ENCODE results near the gene NPAS3.

Gene NPAS3

DNA sequence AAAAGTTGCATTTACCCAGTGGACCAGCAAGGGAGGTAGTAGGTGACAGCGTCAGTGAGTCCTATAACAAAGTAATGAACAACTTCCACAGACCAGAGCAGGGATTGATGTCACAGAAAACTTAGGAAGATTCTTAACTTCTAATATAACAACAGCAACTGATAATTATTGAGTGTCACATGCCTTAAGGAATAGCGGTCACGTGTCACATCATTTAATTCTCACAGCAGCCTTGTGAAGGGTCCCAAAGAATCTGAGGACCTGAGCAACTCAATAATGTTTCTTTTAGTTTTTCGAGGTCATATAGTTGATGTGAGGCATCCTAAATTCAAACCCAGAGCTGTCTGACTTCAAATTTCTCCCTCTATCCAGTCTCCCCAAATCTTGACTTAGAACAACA lies 590.0 kb downstream of the NPAS3 start:
- no peak for DNase-seq

DNA sequence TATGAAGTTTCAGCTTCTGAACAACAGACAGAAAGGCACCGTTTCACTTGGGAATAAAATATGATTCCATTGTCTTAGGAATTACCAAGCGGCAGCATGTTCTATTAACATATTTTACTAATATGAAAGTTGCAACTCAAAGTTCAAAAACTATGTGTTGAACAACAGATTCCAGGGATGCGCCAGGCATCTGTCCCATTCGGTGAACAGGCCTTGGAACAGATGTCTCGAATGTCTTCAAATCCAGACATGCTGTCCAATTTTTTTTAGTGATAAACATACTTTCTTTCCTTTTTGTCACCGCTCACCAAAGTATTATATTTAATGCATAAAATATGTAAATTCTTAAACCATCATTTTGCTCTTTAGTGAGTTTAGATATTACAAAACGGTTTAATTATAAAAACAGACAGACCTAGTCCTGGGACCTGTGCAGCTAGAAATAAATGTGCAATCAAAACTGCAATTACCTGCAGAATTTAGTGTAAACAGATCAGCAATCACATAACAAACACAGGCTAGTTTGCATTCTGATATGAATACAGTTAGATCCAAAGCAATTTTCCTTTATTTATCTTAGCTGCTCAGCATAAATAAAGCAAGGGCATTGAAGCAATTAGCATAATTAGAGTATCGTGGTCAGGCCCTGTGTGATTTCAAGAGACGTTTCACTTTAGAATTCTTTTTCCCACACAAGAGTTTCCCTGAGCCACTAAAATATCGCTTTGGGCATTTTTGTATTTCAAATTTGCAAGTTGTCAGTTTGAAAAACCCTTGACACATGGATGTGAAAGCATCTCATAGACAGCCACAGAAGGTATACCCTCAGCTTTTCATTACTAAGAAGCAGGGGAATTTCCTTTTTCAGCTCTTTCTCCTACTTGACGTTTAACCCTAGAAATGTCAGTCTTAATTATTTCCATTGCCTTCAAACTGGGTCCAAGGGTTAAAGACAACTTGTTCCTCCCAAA lies 591.4 kb downstream of the NPAS3 start:
- DNase-seq, result no peak

DNA sequence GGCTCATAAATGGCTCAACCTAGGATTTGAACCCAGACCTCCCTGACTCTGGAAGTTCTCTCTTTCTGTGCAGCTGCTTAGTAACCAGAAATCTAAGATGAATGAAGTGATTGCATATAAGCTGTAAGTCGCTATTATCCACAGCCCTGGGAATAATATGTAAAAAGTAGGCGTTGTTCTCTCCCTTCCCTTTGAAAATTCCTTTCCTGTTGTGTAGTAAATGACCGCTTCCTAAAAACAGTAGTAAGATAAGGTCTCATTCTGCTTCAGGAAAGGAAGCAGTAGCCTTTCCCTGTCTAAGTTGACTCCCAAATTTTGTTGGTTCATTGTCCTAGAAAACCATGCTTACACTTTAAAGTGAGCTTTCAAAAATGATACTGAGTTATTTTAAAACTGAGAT lies 593.9 kb downstream of the NPAS3 start:
- DNase-seq, result no peak

DNA sequence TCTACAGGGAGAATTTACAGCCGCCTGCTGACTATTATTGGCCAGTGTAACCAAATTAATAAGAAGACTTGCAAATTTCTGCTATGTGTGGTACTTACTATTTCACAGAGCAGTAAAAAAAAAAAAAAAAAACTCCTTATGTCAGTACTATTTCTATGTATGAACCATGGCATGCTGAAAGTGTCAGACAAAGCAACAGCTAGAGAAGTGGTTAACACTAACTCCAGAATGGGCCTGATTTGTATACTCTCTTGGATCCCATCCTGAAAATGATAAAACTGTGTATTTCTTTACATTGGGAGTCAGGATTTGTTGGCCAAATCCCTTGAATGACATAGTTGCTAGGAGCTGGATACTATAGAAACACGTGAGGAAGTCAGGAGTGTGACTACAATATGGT lies 595.4 kb downstream of the NPAS3 start:
- DNase-seq, result no peak

DNA sequence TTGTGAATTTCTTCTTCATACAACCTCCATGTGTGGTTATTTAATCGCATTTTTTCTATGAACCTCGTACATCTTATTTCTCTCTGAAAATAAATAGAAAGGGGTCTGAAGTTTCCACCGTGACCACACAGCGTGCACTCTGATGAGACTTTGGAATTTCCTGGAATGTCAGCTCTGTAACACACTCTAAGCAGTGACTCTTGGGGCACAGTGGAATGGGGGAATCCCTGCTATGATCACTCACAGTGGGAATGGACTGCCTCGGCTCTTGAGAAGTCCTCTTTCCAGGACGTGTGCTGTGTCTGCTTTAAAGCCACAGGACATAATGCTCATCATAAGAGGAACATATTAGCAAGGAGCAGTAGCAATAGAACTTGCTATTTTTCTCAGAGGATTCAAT lies 596.0 kb downstream of the NPAS3 start:
- no peak for DNase-seq

DNA sequence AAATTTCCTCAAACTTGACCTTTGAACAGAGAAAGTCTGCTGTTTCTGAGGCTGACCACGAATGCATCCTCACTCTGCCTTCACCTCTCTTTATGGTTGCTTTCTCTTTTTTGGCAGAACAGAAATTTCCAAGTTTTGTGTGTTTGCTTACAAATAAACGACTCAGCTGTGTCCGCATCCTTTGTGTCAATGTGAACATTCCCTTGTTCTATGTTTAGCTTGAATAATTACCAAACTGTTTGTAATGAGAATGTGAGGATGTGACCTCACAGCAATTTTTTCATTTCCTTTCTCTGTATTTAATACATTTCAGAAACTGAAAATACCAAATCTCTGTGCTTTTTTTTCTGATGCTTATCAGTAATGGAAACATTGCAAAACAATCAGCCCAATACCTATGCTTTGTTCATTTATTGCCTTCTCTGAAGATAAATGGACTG lies 601.3 kb downstream of the NPAS3 start:
- no peak for DNase-seq

DNA sequence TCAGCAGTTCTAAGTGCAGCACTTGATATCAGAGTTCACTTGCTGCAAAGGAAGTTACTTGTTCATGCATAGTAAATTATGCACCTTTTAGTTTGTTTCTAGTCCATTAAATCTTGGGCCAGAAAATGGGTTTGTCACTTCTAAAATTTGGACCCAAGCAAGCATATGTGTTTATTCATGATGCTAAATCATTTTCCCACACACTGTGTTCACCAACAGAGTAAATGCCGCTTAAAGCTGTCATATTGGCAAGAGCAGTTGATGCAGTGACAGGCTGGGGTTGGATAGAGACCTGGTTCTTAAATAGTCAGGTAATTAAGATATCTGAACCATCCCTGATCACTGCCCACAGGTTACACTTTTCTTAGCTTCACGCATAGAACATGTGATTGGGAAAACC lies 602.5 kb downstream of the NPAS3 start:
- DNase-seq, result no peak

DNA sequence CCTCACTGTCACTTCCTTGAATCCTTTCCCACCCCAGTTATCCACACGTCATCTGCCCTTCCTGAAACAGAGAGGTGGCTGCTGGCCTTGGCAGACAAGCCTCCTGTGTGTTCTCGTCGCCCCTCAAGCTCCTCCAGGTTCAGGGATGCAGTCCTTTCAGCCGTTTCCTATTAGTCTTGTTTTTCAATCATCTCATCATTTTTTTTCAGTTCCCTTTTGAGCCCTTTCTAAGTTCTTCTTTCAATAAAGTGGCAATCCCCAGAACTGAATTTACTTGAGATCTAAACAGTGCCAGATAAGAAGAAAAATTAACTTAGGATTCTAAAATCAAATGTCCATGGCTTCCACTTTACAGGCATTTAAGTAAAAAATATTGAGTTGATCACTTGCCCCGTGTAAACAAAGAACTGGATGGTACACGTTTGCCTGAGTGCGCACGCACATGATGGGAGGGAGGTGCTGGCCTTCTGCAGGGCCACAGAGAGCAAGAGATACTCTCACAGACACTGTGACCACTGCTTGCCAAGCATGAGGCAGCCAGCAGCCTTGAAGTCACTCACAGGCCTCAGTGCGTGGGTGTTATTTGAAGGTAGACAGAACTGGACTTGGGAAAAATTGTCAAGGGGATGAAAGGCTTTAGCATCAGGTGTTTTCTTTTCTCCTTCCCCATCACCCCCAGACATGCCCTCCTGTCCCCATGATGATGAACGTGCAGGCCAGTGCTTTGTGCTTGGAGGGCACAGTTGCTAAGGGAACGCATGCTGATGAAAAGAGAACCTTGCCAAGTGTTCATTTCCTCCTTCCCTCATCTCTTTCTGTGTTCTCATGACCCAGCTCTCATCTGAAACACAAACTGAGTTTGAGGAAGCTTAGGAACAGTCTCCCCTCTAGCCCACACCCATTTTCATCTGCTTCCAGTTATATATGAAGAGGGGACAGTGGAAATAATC lies 603.9 kb downstream of the NPAS3 start:
- no peak for DNase-seq

DNA sequence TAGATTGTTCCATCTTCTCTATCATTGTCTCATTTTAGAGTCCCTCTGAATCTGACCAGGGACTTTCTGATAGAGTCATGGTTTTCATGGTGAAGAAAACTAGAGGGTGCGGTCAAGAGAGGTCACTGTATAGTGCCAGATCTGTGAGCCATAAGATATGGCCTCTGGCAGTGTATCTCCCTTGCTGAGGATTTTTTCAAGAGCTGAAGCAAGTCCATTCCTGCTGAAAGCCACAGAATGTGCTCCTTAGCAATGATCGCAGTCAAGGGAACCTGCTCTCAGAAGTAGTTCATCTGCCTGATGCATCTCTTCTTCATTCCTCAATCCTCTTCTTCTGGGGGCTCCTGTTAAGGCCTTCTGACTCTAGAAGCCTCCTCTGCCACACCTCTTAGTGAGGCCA lies 607.0 kb downstream of the NPAS3 start:
- no peak for DNase-seq

DNA sequence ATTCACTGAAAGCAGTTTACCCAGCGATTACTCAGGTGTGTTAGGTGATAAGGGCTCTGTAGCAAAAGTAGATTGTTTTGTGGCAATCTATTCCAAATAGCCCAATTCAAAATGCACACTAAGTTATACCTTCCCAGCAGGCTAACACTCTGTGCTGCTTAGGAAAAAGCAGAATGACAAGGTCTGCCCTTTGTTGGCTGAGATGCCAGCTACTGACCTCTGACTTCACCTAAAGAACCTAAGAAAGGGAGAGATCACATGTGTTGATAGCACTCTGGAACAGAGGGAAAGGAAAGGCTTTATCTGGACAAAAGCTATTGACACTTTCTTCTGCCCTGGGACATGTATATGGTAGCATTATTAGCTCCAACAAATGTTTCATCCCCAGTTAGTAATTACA lies 609.9 kb downstream of the NPAS3 start:
- DNase-seq, result no peak

DNA sequence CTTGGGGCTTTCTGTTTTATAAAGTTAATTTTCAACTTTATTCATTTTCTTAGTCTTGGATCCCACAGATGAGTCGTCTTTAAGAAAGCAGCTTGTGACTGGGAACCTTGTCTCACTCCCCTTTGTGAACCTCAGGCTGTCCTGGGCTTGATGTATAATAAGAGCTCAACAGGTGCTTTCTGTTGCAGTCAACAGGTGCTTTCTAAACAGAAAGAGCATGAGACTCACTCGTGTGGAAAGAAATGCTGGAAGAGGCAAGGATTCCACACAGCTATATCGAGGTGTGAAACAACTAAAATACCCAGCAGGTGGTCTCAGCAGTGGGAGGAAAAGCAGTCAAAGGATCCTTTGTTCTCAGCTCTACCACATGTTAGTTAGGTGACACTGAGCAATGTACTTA lies 613.3 kb downstream of the NPAS3 start:
- DNase-seq, result no peak

DNA sequence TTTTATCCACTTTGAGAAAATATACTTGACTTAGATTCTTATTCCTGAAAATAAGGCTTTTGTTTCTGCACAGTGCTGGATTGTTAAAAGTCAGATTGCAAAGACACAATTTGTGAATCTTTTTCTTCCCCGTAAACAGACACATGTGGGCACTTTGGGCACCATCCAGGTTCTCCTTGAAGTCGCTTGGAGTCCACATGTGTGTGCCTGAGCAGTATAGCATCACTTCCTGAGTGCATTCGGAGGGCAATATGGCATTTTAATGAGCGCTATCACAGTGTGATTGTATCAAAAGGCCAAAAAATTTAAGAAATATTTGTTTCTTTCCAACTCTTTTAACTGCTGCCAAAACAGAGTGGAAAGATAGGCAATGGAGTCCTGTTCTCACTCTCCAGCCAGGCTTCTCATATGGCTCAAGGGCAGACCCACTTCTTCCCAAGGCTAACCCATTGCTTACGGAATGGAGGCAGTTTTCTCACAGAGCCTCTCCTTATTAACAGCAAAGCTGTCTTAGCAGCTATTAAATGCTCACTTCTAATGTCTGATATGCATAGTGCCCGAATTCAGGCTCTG lies 615.1 kb downstream of the NPAS3 start:
- no peak for DNase-seq

DNA sequence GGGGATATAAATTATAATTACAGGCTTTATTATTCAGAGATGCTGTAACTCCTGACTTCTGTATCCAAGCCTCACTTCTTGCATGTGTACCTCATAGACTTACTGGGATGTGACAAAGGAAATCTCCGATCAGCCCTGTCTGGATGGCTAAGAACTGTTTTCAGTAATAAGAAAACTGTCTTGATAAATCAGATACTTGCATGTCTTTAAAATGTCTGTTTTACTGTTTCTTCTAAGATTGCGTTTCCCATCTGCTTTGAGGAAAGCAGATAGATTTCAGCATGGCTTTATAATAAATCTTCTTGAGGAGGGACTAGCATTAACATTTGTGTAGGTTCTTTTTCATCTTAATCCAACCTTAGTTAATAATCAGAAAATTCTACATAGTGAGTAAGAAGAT lies 616.3 kb downstream of the NPAS3 start:
- DNase-seq, result no peak

DNA sequence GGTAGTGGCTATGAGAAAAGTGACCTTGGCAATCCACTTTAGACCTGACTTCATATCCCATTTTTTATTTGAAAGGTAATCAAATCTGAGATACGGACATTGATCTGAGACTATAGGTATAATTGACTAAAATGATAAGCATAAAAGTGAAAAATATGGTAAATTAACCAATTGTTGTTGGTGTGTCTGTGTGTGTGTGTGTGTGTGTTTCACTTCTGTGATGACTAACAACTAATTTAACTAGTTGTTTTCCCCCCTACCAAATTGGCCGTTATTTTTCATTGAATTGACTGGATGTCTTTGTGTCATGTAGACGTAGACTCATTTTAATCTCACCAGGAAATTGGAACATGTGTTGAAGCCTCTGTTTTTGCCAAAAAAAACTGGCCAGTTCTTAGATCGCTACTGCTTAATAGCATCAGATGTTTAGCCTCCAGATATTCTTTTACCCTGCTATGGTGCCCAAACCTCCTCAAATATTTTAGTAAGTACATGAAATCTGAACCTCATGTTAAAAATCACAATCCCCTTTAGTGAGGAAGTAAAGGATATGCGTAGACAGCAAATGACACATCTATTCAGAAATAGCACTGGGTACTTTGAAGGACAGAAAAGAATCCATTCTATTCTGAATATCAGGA lies 617.2 kb downstream of the NPAS3 start:
- DNase-seq, result no peak

DNA sequence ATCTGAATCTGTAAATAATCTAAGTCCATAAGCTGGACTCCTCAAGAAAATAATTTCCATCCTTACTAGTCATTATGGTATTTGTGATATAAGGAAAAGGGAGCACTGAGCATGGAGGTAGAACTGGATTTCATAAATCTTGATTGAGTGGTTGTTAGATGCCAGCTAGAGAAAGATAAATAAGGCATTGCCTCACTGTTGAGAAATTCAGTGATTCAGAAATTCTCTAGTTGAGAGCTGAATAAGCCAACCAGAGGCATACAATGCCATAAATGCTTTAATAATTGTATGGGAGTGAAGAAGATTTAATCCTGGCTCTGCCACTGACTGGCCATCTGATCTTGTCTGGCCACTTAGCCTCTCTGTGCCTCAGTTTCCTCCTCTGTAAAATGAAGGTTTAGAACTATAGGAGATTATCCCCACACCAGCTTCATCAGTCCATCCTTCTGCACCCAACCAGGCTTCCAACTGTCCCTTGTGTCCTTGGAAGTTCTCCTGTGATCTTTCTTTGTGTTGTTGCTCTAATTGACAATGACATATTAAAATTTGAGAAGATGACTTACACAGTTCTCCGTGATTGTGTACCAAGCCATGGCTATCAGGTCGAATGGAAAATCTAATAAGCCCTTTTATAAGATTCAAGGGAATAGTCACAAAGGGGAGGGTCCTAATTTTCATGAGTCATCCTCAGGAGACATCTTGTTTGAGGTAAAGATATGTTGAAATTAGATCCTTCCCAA lies 617.9 kb downstream of the NPAS3 start:
- no peak for DNase-seq

DNA sequence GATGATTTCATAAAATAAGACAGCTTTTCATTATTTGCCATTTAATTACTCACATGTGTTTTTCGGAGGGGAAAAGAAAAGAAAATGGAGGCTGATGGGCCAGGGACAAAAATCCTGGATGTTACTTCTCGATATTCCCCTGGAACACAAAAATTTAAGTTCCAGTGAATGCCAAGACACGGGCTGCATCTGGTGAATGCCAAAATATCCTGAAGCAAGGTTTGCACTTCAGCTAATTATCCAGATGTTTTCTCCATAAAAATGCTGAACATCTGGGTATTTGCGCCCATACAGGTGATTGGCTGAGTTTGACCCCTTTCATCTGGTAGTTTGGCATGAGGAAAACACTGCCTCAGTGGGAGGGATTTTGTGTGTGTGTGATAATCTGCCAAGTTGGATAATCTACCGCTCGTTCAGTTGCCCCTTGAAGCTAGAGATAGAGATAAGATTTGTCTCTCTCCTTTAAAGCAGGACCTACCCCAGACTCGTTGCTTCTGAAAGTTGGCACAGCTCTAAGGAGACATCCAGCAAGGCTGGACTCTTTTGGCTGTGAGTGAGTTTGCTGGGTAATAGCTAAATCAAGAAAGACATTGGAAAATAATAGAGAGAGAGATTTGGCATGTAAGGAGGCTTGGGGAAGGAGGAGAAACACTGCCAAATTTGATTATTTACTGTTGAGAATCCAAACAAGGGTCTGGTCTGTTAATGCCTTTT lies 622.2 kb downstream of the NPAS3 start:
- no peak for DNase-seq

DNA sequence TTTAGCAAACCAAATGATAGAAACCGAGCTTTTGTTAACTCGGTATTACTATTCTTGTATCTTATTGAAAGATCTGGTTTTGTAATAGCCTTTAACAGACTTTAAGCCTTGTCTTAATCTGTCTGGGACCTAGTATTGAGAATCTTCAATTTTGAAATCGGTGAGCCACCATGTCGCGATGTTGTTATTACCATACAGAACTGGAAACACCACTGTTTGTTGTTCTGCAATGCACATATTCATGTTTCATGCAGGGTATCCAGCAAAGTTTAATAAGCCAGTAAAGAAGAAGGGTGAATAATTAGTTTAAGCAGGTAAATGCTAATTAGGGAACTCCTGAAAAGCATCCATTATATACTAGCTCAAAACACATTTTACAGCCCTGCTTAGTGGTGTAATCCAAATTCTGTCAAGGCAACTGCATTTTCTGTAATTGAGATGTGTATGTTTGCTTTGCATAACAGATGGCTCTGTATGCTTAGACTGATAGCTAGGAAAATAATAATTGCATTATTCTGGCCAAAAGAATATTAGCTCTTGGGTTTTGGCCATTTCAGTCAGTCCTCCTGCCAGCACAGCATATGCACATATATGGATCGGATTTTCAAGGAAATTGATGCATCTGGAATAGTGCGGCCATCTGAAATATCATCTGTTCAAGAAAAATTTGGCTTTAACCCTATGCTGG lies 623.0 kb downstream of the NPAS3 start:
- no peak for DNase-seq

DNA sequence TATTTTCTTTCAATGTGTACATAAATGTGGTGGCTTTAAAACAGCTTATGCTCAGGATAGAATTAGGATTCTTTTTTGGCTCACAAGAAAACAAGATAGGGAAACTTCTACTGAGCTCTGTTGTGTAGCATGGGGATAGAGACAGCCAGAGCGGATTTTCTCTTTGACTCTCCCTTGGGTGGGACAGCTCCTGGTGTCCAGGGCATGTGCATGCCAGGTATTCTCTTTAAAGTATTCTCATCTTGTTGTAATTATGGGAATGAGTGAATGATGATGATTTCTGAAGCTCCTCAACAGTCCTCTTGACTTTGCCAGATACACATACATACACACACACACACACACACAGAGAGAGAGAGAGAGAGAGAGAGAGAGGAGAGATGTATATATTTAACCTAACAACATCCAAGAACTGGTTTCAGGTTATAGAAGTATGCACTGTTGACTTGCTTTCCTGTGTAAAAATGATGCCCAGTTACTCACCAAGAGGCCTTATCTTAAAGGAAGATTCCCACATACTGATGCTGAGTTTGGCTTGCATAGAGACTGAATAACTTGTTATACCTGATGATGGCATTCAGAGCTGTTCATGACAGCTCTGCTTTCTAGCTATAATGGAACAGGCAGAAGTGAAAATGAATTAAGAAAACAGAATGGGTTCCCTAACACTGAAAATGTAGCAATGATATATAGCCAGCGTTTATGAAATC lies 624.7 kb downstream of the NPAS3 start:
- no peak for DNase-seq

DNA sequence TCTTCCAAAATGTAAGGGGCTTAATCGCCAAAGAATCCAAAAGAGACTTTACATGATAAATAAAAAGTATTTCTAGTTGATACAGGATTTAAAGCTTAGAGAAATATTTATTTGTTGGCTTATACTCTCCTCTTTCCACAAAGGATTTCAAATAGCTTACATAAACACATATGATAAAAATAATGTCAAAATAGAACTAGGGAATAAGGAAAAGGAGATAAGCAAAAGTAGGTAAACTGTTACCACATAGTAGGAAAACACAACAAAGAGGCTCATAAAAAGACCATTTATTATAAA lies 625.2 kb downstream of the NPAS3 start:
- no peak for DNase-seq
